ENCODE results near the gene LYST.

Gene LYST

GRCh38 chr1:235757587-235758096, 109.1 kb downstream of the LYST start:
- DNase-seq: no peak

DNA sequence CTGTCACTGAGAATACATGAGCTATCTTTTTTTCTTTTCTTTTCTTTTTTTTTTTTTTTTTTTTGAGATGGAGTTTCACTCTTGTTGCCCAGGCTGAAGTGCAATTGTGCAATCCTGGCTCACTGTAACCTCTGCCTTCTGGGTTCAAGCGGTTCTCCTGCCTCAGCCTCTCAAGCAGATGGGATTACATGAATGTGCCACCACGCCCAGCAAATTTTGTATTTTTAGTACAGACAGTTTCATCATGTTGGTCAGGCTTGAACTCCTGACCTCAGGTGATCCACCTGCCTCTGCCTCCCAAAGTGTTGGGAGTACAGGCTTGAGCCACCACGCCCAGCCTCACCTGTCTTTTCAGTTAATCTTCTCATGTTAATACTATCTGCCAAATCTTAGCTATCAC, 112.5 kb downstream of the LYST start:
- peak; percentile 82 for DNase-seq

DNA sequence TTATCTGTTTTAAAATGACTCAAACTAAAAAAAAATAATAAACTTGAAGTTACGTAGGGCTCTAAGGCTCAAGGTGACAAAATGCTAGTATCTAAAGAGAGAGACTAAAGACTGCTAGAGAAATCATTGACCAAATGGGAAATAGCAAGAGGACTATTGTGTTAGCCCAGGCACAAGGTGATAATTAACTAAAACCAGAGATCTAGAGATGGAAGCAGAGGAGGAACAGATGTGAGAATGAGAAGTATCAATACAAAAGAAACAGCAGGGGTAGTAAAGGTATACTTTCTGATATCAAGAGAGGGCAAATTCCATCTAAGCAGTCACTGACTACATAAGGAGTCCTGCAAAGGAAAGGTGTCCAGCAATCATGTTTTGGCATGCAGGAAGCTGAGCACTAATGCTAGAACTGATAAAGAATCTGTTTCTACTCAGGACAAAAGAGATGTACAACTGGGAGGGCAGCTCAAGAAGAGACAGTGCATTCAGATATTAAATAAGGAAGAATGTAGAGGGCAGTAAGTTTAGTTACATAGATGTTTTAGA, 116.9 kb downstream of the LYST start:
- DNase-seq: no peak

- DNase-seq: no peak
Observed at GRCh38 chr1:235748747-235749146, 118.0 kb downstream of the LYST start.

DNA sequence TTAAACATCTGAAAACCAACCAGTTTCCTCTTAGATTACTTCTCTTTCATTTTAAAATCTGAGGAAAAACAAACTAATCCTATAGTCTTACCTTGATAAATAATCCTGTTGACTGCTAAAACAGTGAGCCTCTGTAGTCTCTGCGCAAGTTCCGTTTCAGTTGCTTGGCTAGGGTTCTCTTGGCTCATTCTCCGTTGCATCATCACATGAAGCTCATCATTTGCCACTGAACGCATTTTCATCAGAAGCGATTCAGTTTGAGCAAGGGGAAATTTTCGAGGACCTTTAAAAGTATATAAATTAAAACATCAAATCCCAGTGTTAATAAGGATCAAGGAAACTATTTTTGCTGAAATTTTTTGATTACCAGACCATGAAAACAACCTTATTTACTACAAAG, 120.5 kb downstream of the LYST start:
- no peak for DNase-seq

- no peak for DNase-seq
Observed at GRCh38 chr1:235745503-235746136, 121.1 kb downstream of the LYST start.

DNA sequence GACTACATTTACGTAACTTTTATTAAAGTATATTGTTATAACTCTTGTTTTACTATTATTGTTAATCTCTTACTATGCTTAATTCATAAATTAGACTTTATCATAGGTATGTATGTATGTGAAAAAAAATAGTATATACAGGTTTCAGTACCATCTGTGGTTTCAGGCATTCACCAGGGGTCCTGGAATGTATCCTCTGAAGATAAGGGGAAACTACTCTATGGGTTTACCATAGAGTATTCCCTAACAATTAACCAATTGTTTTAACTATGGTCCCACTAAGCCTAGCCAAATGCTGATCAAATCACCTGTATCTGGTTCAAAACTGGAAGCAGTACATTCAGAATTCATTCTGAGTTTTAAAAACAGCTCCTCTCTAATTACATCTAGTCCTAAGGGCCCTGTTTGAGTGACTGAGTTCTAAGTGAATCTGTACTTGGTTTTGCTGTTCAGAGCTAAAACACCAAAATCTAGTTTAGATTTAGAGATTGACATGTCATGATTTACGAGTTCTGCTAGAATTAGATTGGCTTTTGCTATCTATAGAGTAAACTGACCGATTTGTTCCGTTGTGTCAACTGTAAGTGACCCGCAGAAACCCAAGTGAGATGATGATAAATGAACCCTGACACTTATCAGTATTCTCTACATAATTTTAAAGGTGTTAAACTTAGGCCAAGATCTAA, 123.6 kb downstream of the LYST start:
- no peak for DNase-seq

DNA sequence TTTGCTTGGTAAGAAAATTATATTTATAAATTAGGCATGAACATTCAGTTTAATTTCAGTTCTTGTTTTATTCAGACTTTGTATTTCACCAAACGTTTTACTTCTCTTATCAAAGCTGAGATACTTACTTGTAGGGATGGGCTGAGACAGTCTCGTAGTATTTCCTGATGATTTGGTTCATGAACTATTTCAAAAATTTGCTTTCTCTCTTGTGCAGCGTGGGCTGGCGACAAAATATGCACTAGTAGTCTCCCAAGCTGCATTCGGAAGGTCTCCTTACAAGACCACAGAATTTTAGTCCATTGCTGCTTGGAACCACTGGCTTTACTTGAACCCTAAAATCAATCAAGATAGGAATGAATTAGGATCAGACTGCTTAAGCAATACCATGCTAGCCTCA, 125.4 kb downstream of the LYST start:
- no peak for DNase-seq

DNA sequence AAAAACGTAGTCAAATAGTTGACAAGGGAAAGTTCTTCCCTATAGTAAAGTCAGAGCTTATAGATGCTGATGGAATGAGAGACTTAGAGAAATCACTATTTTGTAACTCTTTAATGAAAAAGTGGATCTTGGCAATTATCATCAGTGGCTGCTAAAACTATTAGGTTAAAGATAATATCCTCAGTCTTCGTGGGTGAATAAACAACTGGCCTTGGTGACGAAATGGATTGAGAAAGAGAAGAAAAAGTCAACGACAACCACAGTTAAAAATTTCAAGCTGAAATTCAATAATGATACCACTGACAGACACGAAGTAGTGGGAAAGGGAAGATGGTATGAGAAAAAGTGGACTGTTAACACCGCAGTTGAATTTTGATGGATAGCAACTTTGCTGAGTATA, 127.1 kb downstream of the LYST start:
- no peak for DNase-seq

- DNase-seq: no peak
Observed at GRCh38 chr1:235739124-235739523, 127.6 kb downstream of the LYST start.

DNA sequence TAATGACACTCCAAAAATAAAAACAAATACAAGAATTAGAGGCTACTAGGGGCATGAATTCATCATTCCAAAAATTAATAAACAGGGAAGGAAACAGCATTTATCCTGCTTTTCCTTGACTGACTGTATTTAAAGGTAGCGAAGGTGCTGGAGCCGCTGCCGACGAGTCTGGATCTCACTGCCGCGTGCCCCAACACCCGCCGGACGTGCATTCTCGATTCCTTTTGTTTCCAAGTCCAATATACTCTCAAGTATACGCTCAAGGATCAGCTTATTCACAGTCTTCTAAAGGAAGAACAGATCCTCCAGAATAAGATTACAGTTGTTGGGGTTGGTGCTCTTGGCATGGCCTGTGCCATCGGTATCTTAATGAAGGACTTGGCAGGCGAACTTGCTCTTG, 129.0 kb downstream of the LYST start:
- no peak for DNase-seq

DNA sequence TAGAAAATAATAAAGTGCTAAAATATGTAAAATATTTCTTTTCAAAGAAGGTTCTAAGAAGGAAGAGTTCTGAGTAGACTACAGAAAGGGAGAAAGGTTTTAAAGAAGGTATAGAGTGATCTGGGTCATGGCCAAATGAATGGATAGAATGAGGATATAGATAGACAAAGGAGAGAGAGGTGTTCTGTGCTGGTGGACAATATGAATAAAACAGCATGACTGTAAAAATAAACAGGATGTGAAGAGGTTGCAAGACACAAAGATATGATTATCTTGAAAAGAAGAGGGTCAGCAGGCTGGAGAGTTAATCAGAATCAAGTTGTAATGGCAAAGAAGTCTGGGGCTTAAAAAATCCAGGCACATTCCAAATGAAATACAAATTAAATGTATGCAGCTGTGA, 130.4 kb downstream of the LYST start:
- DNase-seq: no peak

- no peak for DNase-seq
Observed at GRCh38 chr1:235735621-235736020, 131.1 kb downstream of the LYST start.

- DNase-seq: no peak
Observed at GRCh38 chr1:235734335-235734734, 132.4 kb downstream of the LYST start.

- DNase-seq: no peak
Observed at GRCh38 chr1:235730007-235730406, 136.7 kb downstream of the LYST start.

GRCh38 chr1:235726557-235726956, 140.1 kb downstream of the LYST start:
- no peak for DNase-seq

GRCh38 chr1:235725434-235725833, 141.3 kb downstream of the LYST start:
- no peak for DNase-seq

- no peak for DNase-seq
Observed at GRCh38 chr1:235724730-235725129, 142.0 kb downstream of the LYST start.

DNA sequence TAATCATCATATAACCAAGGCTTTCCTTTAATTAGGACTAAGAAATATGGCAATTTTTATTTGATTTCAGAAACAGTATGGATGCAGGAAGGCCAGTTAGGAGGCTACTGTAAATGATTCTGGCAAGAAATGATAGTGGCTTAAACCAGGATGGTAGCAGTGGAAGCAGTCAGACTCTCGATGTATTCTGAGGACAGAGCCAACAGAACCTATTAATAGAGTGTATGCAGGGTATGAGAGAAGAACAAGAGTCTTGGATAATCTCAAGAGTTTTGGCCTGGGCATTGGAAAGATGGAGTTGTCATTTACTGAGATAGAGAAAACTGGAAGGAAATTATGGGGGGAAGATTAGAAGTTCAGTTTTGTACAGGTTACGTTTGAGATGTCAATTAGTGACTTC, 143.8 kb downstream of the LYST start:
- DNase-seq: no peak

- no peak for DNase-seq
Observed at GRCh38 chr1:235721982-235722381, 144.7 kb downstream of the LYST start.

DNA sequence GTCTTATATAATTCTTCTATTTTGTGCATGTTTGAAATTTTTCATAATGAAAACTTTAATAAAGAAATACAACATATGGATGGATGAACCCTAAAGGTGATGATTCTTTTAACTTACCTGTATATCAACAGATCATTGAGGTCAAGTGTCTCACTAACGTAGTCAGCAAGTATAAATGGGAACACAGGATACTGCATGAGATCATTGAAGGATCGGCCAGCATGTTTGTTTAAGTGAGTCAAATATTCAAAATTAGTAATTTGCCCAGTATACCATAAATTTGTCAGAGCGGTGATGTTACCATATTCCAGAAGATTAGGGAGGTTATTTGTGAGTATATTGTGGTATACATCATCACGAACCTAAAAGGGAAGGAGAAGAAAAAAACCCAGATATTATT, 146.2 kb downstream of the LYST start:
- DNase-seq: no peak

- no peak for DNase-seq
Observed at GRCh38 chr1:235714205-235714897, 152.4 kb downstream of the LYST start.

- DNase-seq: no peak
Observed at GRCh38 chr1:235712812-235713211, 153.9 kb downstream of the LYST start.

GRCh38 chr1:235710687-235711086, 156.0 kb downstream of the LYST start:
- DNase-seq: no peak

Measured in RPMI8226 (cell line).